Sigmoid colon (tissue), 7 donors: ENCODE data around the gene SHF. TPM values are rescaled to one million over a fixed set of nuclear protein-coding genes. Genes with fewer than 3 reads are reported as not detected.

Experiments used
- DNase-seq: peaks from one replicate; pipeline ENCODE4 v3.0.0-alpha.2; 2019
- H3K27ac ChIP-seq, 4 donors: fragments of 200-600 bp; sonication (generic); one replicate each; pipeline ENCODE4 v1.5.1; 2016 to 2019; ENCODE audit warnings: mild to moderate bottlenecking in 1 of 4
- H3K27me3 ChIP-seq, 3 donors: fragments of 200-600 bp; sonication (generic); one replicate each; pipeline ENCODE4 v1.5.1; 2019; ENCODE audit warnings: mild to moderate bottlenecking in 1 of 3
- H3K36me3 ChIP-seq, 4 donors: fragments of 200-600 bp; sonication (generic); one replicate each; pipeline ENCODE4 v1.5.1; 2016 to 2019
- H3K4me1 ChIP-seq, 4 donors: fragments of 200-600 bp; sonication (generic); one replicate each; pipeline ENCODE4 v1.5.1; 2017 to 2019
- H3K4me3 ChIP-seq, 4 donors: fragments of 200-600 bp; sonication (generic); one replicate each; pipeline ENCODE4 v1.5.1; 2017 to 2019; ENCODE audit warnings: mild to moderate bottlenecking in 2 of 4, moderate library complexity in 1 of 4
- H3K9me3 ChIP-seq, 4 donors: fragments of 200-600 bp in 3 of 4; sonication (generic) in 3 of 4; one replicate each; pipeline versions ENCODE4 v1.5.1 to v1.6.1; 2013 to 2019
- EP300 ChIP-seq, 4 donors: sonication (generic); formaldehyde crosslinking; IDR thresholded peaks; one replicate each; pipeline ENCODE4 v1.6.1; 2017; ENCODE audit warnings: antibody characterized with exemption in 4 of 4
- POLR2A ChIP-seq, 2 donors: fragments of 450-650 bp; IDR thresholded peaks; one replicate each; pipeline ENCODE4 v1.6.1; 2016; ENCODE audit warnings: antibody characterized with exemption in 2 of 2, mild to moderate bottlenecking in 2 of 2, moderate library complexity in 2 of 2
- POLR2AphosphoS5 ChIP-seq, 4 donors: sonication (generic); formaldehyde crosslinking; IDR thresholded peaks; one replicate each; pipeline ENCODE4 v1.6.1; 2017; ENCODE audit warnings: antibody characterized with exemption in 4 of 4
- WGBS, 2 donors: extraction: QIAGEN DNeasy Blood & Tissue Kit; methylation state at CpG; one replicate each; pipeline ENCODE4 v1.1.7; 2013; 5-methylcytosine and 5-hydroxymethylcytosine counted together
- intact Hi-C: fragments of 100-400 bp; cut with DNase I; formaldehyde crosslinking; loops from one replicate; pipeline ENCODE4 v1.15.1; 2023
- polyA plus RNA-seq, 3 donors: library from polyadenylated mRNA; stranded (reverse); fragments of 200-250 nt; gene quantifications; one replicate each; pipeline ENCODE4 v1.2.3, GENCODE V29; 2013
- total RNA-seq, 4 donors: library from RNA; depleted of rRNA; stranded (reverse); fragments of >200 nt; gene quantifications; one replicate each; pipeline ENCODE4 v1.1.0, GENCODE V29; 2016
- TF ChIP-seq, protein P1 (sequence below), 4 experiments: fragments of 450-650 bp in 3 of 4; fragments of 200-600 bp in 1 of 4; IDR thresholded peaks; one replicate each; pipeline ENCODE4 v1.5.1; 2016 to 2019; ENCODE audit warnings: antibody characterized with exemption in 4 of 4, mild to moderate bottlenecking in 3 of 4, moderate library complexity in 2 of 4
- donor health status: healthy with polysubstance abuse.
- donor health status: Bipolar disorder and iron deficiency.
- donor health status: healthy.

The SHF gene
- total and polyA plus RNA-seq, 7 donors, result 3.5 to 28.5 (median 13.2) TPM

- TF ChIP-seq POLR2A (IDR thresholded peaks at IDR 0.05) (no peak), EP300 (IDR thresholded peaks at IDR 0.05) (no peak), POLR2AphosphoS5 (IDR thresholded peaks at IDR 0.05) (no peak)
- TF ChIP-seq, protein P1, sequence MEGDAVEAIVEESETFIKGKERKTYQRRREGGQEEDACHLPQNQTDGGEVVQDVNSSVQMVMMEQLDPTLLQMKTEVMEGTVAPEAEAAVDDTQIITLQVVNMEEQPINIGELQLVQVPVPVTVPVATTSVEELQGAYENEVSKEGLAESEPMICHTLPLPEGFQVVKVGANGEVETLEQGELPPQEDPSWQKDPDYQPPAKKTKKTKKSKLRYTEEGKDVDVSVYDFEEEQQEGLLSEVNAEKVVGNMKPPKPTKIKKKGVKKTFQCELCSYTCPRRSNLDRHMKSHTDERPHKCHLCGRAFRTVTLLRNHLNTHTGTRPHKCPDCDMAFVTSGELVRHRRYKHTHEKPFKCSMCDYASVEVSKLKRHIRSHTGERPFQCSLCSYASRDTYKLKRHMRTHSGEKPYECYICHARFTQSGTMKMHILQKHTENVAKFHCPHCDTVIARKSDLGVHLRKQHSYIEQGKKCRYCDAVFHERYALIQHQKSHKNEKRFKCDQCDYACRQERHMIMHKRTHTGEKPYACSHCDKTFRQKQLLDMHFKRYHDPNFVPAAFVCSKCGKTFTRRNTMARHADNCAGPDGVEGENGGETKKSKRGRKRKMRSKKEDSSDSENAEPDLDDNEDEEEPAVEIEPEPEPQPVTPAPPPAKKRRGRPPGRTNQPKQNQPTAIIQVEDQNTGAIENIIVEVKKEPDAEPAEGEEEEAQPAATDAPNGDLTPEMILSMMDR (IDR thresholded peaks at IDR 0.05), result no peak
- no peak for DNase-seq
- 33 to 61% methylated on average over 9 of the region's 9 CpGs for WGBS, 2 donors
Measured at GRCh38 chr15:45184562-45185041, 3.2 kb downstream of the SHF start.

DNA sequence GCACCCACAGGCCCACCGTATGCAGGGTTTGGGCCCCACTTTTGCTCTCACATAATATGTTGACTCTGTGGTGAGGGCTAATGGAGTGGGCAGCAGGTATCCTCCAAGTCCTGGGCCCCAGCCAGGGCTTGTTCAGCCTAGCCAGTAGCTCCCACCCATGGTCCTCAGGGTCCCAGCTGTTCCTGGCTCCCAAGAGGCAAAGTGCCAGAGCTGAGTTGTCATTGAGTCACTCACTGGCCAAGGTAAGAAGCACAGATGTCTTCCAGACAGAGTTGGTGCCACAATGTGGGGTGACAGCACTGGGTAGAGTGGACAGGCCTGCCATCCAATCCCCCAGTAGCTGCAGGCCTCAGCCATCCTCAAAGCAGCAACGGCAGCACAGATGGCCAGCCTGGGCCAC lies 4.3 kb downstream of the SHF start:
- H3K27me3 ChIP-seq, result no peaks in the 10 kb centered on the region
- 95% methylated on average over 2 of the region's 2 CpGs for WGBS, 2 donors
- H3K36me3 ChIP-seq, result no peaks in the 10 kb centered on the region
- no peak for DNase-seq
- H3K4me3 ChIP-seq, result no peak overlapping the region
- H3K4me1 ChIP-seq, result peaks cover 0 to 38% (median 31%) of the 10 kb centered on the region in 4 donors
- H3K9me3 ChIP-seq, result no peaks in the 10 kb centered on the region
- no peak overlapping the region for H3K27ac ChIP-seq
- TF ChIP-seq EP300 (IDR thresholded peaks at IDR 0.05) (no peak), POLR2A (IDR thresholded peaks at IDR 0.05) (no peak), POLR2AphosphoS5 (IDR thresholded peaks at IDR 0.05) (no peak)
- TF ChIP-seq, protein P1 (IDR thresholded peaks at IDR 0.05), result no peak
- intact Hi-C loops, result loop anchor here (10.0 kb wide), 1 partner anchor 469 kb away; the partner anchor contains the start of genes B2M and PATL2

More at GRCh38 chr15:45184562-45185041, 3.2 kb downstream of the SHF start:
- peaks cover 0 to 45% (median 35%) of the 10 kb centered on the region in 4 donors for H3K4me1 ChIP-seq
- H3K27ac ChIP-seq, result peak overlapping the region in 3 of 4 donors; percentile 10 to 93 (median 89)
- H3K9me3 ChIP-seq, result no peaks in the 10 kb centered on the region
- H3K4me3 ChIP-seq, result no peak overlapping the region
- H3K27me3 ChIP-seq, result no peaks in the 10 kb centered on the region
- intact Hi-C loops, result loop anchor here (10.0 kb wide), 1 partner anchor 470 kb away; the partner anchor contains the start of genes B2M and PATL2
- no peaks in the 10 kb centered on the region for H3K36me3 ChIP-seq

- intact Hi-C loops, result loop anchor here (10.0 kb wide), 1 partner anchor 468 kb away; the partner anchor contains the start of genes B2M and PATL2
- Histone ChIP-seq H3K9me3 (no peaks in the 10 kb centered on the region), H3K4me1 (peaks cover 0 to 33% (median 26%) of the 10 kb centered on the region in 4 donors), H3K36me3 (peaks cover 0 to 2% (median 0%) of the 10 kb centered on the region in 4 donors), H3K27ac (no peak overlapping the region), H3K27me3 (no peaks in the 10 kb centered on the region), H3K4me3 (no peak overlapping the region)
- TF ChIP-seq, protein P1 (IDR thresholded peaks at IDR 0.05), result no peak
- TF ChIP-seq POLR2A (IDR thresholded peaks at IDR 0.05), result no peak
- TF ChIP-seq POLR2AphosphoS5 (IDR thresholded peaks at IDR 0.05), result no peak
- TF ChIP-seq EP300 (IDR thresholded peaks at IDR 0.05), result no peak
- WGBS, 2 donors, result 12% methylated on average over 1 of the region's 1 CpG
- no peak for DNase-seq
Measured at GRCh38 chr15:45182996-45183395, 4.8 kb downstream of the SHF start.

DNA sequence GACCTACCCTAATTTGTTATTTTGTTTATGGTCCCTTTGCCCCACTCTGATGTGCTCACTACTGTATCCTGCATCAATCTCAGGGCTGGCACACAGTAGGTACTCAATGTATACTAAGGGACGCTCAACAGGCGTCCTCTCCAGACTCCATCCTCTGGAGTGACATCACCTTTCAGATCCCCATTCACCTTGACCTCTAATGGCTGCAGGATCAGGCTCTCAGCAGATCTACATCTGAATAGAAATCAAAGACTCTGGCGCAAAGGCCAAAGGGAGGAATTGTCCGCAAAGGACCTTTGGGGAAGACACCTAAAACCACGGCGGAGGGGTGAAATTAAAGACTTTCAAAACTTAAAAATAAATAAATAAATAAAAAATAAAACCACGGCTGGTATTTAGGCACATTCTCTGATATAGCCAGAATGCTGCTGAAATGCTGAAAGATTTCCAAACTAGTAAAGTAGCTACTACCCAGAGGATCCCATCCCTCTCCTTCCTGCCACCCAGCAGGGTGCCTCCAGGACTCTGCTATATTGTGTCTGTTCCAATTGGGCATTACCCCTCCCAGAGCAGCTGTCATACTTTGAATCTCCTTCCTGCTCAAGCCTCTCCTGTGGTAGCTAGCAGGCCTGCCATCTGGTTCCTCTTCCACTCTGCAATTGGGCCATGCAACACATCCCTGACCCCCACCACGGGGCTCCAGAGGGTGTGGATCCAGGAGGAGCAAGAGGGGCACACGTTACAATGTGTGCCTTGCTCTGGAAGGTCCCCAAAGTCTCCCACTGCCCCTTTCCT lies 6.1 kb downstream of the SHF start:
- DNase-seq, result no peak
- 72 to 77% methylated on average over 9 of the region's 9 CpGs for WGBS, 2 donors

More for the DNA sequence above, 6.1 kb downstream of the SHF start:
- intact Hi-C loops, result loop anchor here (10.0 kb wide), 1 partner anchor 467 kb away; the partner anchor contains the start of genes B2M and PATL2
- H3K9me3 ChIP-seq, result no peaks in the 10 kb centered on the region
- H3K27me3 ChIP-seq, result no peaks in the 10 kb centered on the region
- peaks cover 0 to 8% (median 0%) of the 10 kb centered on the region in 4 donors for H3K36me3 ChIP-seq
- H3K4me3 ChIP-seq, result no peak overlapping the region
- no peak for TF ChIP-seq POLR2AphosphoS5 (IDR thresholded peaks at IDR 0.05)
- TF ChIP-seq EP300 (IDR thresholded peaks at IDR 0.05), result no peak
- TF ChIP-seq, protein P1 (IDR thresholded peaks at IDR 0.05), result no peak
- no peak for TF ChIP-seq POLR2A (IDR thresholded peaks at IDR 0.05)
- no peak overlapping the region for H3K27ac ChIP-seq
- H3K4me1 ChIP-seq, result peaks cover 0 to 26% (median 22%) of the 10 kb centered on the region in 4 donors
